WERI-Rb-1 (cell line): ENCODE measurements around the gene POLA2.

Source experiments
- DNase-seq: peaks from one replicate; pipeline ENCODE4 v3.0.0-alpha.2; 2020
- H3K27ac ChIP-seq: fragments of 250-450 bp; sonication (Bioruptor Pico); 2 replicates; pipeline ENCODE4 v1.5.1; 2020; ENCODE audit warnings: mild to moderate bottlenecking, moderate library complexity
- H3K27me3 ChIP-seq: fragments of 250-450 bp; sonication (Bioruptor Pico); 2 replicates; pipeline ENCODE4 v1.5.1; 2021; ENCODE audit warnings: mild to moderate bottlenecking, low read depth, moderate library complexity; ENCODE audit not compliant: insufficient read depth, severe bottlenecking
- H3K36me3 ChIP-seq: fragments of 250-450 bp; sonication (Bioruptor Pico); 2 replicates; pipeline ENCODE4 v1.5.1; 2020; ENCODE audit warnings: mild to moderate bottlenecking, moderate library complexity
- H3K4me3 ChIP-seq: 2 replicates; pipeline ENCODE4 v1.5.1; 2011; ENCODE audit warnings: low read depth, mild to moderate bottlenecking, control low read depth, low read length
- H3K9me3 ChIP-seq: fragments of 250-450 bp; sonication (Bioruptor Pico); 2 replicates; pipeline ENCODE4 v1.5.1; 2021; ENCODE audit warnings: mild to moderate bottlenecking, moderate library complexity; ENCODE audit not compliant: severe bottlenecking
- TF ChIP-seq, protein P1 (sequence below): IDR thresholded peaks from 2 replicates; pipeline ENCODE4 v1.5.1; 2011; ENCODE audit warnings: low read depth, mild to moderate bottlenecking, control low read depth, inconsistent platforms, low read length

The POLA2 gene

DNA sequence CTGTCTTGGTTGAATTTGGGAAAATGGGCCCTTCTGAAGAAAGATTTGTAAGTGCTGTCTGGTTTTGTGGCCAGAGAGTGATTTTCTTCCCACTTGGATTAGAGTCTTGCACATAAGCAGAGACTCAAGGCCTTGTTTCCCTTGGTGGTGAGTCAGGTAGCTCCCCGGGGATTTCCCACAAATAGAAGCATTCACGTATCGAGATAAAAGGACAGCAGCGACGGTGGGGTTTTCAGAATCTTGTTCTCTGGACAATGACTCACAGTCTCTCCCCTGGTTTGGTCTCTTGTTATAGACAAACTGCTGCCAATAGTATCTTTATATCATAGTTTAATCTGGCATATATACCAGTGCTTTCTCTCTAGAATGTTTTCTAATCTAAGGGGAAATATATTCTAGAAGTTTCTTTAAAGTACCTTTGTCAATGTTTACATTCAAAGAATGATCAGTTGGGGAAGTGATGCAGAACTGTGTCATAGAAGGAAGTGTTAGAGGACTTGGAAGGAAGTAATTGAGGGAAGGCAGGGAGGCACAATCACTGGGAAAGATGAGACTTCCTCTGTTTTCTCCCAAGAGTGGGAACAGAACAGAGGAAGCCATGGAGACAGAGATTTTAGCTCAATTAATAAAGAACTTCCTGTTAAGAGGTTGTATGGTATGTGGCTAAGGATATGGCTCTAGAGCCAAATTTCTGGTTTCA is 18.1 kb downstream of the POLA2 start:
- TF ChIP-seq, protein P1, sequence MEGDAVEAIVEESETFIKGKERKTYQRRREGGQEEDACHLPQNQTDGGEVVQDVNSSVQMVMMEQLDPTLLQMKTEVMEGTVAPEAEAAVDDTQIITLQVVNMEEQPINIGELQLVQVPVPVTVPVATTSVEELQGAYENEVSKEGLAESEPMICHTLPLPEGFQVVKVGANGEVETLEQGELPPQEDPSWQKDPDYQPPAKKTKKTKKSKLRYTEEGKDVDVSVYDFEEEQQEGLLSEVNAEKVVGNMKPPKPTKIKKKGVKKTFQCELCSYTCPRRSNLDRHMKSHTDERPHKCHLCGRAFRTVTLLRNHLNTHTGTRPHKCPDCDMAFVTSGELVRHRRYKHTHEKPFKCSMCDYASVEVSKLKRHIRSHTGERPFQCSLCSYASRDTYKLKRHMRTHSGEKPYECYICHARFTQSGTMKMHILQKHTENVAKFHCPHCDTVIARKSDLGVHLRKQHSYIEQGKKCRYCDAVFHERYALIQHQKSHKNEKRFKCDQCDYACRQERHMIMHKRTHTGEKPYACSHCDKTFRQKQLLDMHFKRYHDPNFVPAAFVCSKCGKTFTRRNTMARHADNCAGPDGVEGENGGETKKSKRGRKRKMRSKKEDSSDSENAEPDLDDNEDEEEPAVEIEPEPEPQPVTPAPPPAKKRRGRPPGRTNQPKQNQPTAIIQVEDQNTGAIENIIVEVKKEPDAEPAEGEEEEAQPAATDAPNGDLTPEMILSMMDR = no peak
- H3K36me3 ChIP-seq = peaks cover 86% of the 10 kb centered on the region

DNA sequence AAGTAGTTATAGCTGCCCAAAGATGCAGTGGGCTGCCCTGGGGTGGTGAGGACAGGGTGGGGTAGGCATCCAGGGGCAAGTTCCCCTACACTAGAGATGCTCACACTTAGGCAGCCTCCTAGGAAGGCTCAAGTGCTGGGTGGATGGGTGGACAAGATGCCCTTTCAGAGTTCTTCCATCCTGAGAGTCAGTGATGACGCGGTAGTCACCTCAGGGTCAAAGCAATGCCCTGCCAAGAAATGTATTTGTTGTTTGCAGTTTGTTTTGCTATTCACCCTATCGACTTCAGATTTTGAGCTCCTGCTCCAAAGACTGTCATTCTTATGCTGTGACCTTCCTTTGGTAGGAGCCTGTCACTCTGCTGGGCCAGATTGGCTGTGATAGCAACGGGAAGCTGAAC is 18.9 kb downstream of the POLA2 start:
- no peak overlapping the region for H3K4me3 ChIP-seq
- peaks cover 87% of the 10 kb centered on the region for H3K36me3 ChIP-seq
- no peaks in the 10 kb centered on the region for H3K27me3 ChIP-seq
- DNase-seq = no peak
- H3K27ac ChIP-seq = no peak overlapping the region
- TF ChIP-seq, protein P1 = no peak
- H3K9me3 ChIP-seq = no peaks in the 10 kb centered on the region

More for the DNA sequence above, 18.1 kb downstream of the POLA2 start:
- DNase-seq = no peak
- no peak overlapping the region for H3K4me3 ChIP-seq
- no peaks in the 10 kb centered on the region for H3K27me3 ChIP-seq
- H3K9me3 ChIP-seq = no peaks in the 10 kb centered on the region
- no peak overlapping the region for H3K27ac ChIP-seq

GRCh38 chr11:65286686-65287085 is 24.9 kb downstream of the POLA2 start:
- Histone ChIP-seq H3K27me3 (no peaks in the 10 kb centered on the region), H3K36me3 (peaks cover 76% of the 10 kb centered on the region)

DNA sequence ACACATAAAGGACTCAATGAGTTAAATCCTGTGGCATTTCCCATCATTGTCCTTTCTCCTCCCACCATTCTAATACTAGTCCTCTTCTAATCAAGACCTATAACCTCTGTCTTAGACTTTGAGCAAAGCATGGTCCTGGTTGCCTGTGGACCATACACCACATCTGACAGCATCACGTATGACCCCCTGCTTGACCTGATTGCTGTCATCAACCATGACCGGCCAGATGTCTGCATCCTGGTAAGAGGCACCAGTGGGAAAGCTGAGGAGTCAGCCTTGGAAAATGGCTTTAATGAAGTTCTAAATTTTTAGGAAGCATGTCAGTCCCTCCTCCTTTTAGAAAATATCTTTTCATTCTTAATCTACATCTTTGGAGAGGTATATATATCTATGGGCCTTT is 25.8 kb downstream of the POLA2 start:
- no peaks in the 10 kb centered on the region for H3K27me3 ChIP-seq
- peaks cover 76% of the 10 kb centered on the region for H3K36me3 ChIP-seq
- TF ChIP-seq, protein P1 = no peak
- DNase-seq = no peak
- no peak overlapping the region for H3K27ac ChIP-seq
- H3K9me3 ChIP-seq = no peaks in the 10 kb centered on the region
- H3K4me3 ChIP-seq = no peak overlapping the region

More at GRCh38 chr11:65286686-65287085, 24.9 kb downstream of the POLA2 start:
- Histone ChIP-seq H3K4me3 (no peak overlapping the region), H3K9me3 (no peaks in the 10 kb centered on the region), H3K27ac (no peak overlapping the region)
- no peak for DNase-seq
- TF ChIP-seq, protein P1 = no peak

DNA sequence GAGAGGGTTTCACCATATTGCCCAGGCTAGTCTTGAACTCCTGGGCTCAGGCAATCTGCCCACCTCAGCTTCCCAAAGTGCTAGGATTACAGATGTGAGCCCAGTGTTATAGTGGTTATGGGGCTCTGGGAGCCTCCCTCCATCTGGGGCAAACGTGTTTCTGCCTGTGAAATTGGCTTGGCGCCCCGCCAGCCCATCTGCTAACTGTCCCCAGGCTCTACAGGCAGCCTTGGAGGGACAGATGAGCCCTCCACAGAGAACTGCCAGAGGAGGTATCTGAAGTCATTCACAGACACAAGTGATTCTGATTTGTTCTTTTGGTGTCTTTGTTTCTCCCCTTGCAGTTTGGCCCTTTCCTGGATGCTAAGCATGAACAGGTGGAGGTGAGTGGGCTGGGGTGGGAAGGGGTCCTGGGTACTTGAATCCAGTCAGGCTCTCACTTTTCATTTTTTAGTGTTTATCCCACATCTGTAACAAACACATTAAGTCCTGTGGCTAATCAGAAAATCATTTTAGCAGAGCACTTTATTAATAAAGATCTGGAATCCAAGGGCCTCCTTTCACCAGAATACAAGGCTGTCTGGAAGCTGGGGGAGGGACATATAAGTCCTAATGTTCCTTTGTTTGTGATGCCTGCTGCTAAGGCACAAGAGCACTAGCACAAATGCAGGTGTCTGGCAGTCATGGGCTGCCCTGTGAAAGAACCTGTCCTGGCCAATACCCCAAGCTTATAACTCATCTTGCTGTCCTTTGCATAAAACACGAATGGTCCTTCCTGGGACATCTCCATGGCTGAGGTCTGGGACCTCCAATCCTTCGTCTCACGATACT is 27.2 kb downstream of the POLA2 start:
- H3K9me3 ChIP-seq = no peaks in the 10 kb centered on the region
- H3K27ac ChIP-seq = peak overlapping the region; percentile 48
- no peaks in the 10 kb centered on the region for H3K27me3 ChIP-seq
- TF ChIP-seq, protein P1 = no peak
- peak; percentile 83 for DNase-seq
- H3K4me3 ChIP-seq = no peak overlapping the region
- peaks cover 72% of the 10 kb centered on the region for H3K36me3 ChIP-seq
